ENCODE measurements around the gene MRPS5.

- TF ChIP-seq, protein P1, sequence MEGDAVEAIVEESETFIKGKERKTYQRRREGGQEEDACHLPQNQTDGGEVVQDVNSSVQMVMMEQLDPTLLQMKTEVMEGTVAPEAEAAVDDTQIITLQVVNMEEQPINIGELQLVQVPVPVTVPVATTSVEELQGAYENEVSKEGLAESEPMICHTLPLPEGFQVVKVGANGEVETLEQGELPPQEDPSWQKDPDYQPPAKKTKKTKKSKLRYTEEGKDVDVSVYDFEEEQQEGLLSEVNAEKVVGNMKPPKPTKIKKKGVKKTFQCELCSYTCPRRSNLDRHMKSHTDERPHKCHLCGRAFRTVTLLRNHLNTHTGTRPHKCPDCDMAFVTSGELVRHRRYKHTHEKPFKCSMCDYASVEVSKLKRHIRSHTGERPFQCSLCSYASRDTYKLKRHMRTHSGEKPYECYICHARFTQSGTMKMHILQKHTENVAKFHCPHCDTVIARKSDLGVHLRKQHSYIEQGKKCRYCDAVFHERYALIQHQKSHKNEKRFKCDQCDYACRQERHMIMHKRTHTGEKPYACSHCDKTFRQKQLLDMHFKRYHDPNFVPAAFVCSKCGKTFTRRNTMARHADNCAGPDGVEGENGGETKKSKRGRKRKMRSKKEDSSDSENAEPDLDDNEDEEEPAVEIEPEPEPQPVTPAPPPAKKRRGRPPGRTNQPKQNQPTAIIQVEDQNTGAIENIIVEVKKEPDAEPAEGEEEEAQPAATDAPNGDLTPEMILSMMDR (conservative IDR thresholded peaks at IDR 0.05), result no peak
- TF ChIP-seq ZFX (IDR thresholded peaks at IDR 0.05), result no peak
Measured at GRCh38 chr2:95086017-95086416, 35.6 kb downstream of the MRPS5 start.

Data from C4-2B (cell line).